ENCODE data around the gene RNF168.
A peak's percentile ranks its signal among the peaks of the same experiment; 100 is the strongest.

Gene RNF168

GRCh38 chr3:196518966-196519717 is 15.6 kb upstream of the RNF168 start:
- POLR2A ChIA-PET: no interaction called here
- no peak for DNase-seq (ENCODE audit: low read depth, low spot score)
- CTCF ChIA-PET: interaction anchor here (0.6 to 13.9 kb wide), 16 partner anchors 7 to 493 kb away, joined by 3 to 185 read pairs (median 5); partner anchors contain the start of gene RNF168
- peak; percentile 31 for TF ChIP-seq CTCF (IDR thresholded peaks at IDR 0.05; ENCODE audit: insufficient read depth, low read length, missing control alignments)
- H3K4me3 ChIP-seq (ENCODE audit: low read depth, low read length): no peak overlapping the region

GRCh38 chr3:196517919-196518318 is 14.4 kb upstream of the RNF168 start:
- TF ChIP-seq CTCF (IDR thresholded peaks at IDR 0.05; ENCODE audit: insufficient read depth, low read length, missing control alignments): no peak
- no peak overlapping the region for H3K4me3 ChIP-seq (ENCODE audit: low read depth, low read length)
- ChIA-PET CTCF (interaction anchor here (1.0 to 13.9 kb wide), 10 partner anchors 8 to 446 kb away, joined by 3 to 185 read pairs (median 7); partner anchors contain the start of gene RNF168), POLR2A (no interaction called here)
- DNase-seq (ENCODE audit: low read depth, low spot score): no peak

DNA sequence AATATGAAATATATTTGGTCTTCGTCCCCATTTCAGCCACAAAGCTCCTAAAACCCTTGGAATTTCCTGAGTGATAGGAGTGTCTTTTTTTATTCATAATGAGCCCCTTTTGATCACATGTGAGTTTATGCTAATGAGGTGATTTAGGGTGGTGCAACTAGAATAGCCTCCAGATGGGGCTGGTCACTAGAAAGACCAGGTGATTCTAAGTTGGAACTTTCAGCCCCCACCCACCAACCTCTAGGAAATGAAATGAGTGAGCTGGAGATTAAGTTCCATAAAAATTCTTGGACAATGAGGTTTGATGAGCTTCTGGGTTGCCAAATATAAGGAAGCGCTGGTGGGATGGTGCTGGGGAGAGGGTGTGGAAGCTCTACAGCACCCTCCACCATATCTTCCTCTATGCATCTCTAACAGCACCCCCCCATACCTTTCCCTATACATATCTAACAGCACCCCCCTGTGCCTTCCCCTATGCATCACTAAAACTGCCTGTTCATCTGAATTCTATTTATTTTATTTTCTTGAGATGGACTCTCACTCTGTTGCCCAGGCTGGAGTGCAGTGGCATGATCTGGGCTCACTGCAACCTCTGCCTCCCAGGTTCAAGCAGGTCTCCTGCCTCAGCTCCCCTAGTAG is 13.7 kb upstream of the RNF168 start:
- POLR2A ChIA-PET: no interaction called here
- no peak for DNase-seq (ENCODE audit: low read depth, low spot score)
- CTCF ChIA-PET: interaction anchor here (1.3 to 13.9 kb wide), 5 partner anchors 8 to 445 kb away, joined by 3 to 185 read pairs (median 16); no protein-coding TSS in a partner anchor
- no peak overlapping the region for H3K4me3 ChIP-seq (ENCODE audit: low read depth, low read length)
- TF ChIP-seq CTCF (IDR thresholded peaks at IDR 0.05; ENCODE audit: insufficient read depth, low read length, missing control alignments): no peak

DNA sequence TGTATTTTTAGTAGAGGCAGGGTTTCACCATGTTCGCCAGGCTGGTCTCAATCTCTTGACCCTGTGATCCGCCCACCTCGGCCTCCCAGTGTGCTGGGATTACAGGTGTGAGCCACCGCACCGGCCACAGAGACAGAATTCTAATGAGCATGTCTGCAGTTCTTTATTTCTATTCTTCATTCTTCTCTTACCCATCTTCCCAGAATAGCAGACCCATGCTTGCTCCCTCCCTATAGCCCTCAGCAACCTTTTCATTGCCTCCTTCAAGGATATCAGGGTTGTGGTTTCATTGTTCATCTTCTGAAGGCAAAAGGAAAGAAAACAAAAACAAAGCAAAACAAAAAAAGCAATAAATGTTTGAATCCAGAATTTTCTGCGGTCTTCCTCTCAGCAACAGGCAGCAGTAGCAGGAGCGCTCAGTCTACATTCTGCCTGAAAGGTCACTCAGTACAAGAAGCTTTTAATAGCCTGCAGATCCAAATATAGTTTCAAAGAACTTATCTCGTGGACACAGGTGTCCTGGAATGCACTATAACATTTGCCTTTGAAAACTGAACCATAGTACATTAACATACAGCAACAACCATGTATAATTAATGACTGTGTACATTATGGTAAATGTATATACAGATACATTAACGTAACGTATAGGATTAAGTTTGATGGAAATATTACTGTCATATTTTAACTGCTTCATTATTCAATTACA is 11.5 kb upstream of the RNF168 start, which contains the start of gene SMCO1:
TSS of gene SMCO1 (minus strand) at position 434 of the 709 bp plus-strand sequence. CDS start at position 297, 137 bp downstream.
- ChIA-PET POLR2A (interaction anchor here (0.7 kb wide), 1 partner anchor 426 kb away, joined by 3 read pairs; no protein-coding TSS in a partner anchor), CTCF (interaction anchor here (1.9 to 13.9 kb wide), 5 partner anchors 8 to 442 kb away, joined by 4 to 185 read pairs (median 12); no protein-coding TSS in a partner anchor)
- DNase-seq (ENCODE audit: low read depth, low spot score): no peak
- no peak within 1 kb of the TSS for H3K4me3 ChIP-seq (ENCODE audit: low read depth, low read length)
- no peak for TF ChIP-seq CTCF (IDR thresholded peaks at IDR 0.05; ENCODE audit: insufficient read depth, low read length, missing control alignments)

- ChIA-PET POLR2A (no interaction called here), CTCF (interaction anchor here (0.8 to 13.9 kb wide), 6 partner anchors 9 to 441 kb away, joined by 3 to 185 read pairs (median 9); no protein-coding TSS in a partner anchor)
- no peak overlapping the region for H3K4me3 ChIP-seq (ENCODE audit: low read depth, low read length)
- no peak for DNase-seq (ENCODE audit: low read depth, low spot score)
- no peak for TF ChIP-seq CTCF (IDR thresholded peaks at IDR 0.05; ENCODE audit: insufficient read depth, low read length, missing control alignments)
Observed at GRCh38 chr3:196514350-196514716, 10.8 kb upstream of the RNF168 start.

Data from AG04449 (cell line).